Measurements from ENCODE around the gene PEAR1. TPM values are rescaled to one million over a fixed set of nuclear protein-coding genes. Genes with fewer than 3 reads are reported as not detected.

Gene PEAR1
- total RNA-seq, 1 experiment from 2014 or later = 0.39 TPM

DNA sequence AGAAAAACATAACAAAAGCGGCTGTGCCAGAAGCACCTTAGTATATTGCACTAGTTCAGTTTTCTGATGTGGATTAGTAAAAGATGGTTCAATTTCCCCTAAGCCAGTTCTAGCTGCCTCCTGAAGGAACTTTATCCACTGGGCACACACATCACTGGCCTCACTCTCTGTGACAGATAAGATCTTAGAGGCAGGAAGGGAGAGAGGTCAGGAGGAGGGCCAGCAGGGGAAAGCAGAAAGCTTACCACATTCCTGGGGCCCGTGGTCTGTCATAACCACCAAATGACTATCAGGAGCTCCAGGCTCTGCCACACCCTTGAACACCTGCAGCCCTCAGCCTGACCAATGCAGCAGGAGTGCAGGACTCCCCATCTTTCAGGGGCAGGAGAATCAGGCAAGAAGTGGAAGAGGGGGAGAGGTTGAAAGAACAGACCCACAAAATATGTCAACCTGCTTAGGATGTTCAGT is 64.8 kb downstream of the PEAR1 start:
- Histone ChIP-seq H2BK5ac (ENCODE audit: insufficient read length, low read length) (no peak overlapping the region), H2BK12ac (ENCODE audit: insufficient read length, low read depth, low read length) (no peak overlapping the region), H3K9ac (ENCODE audit: extremely low read depth, insufficient read length, low read length) (no peak overlapping the region), H3K18ac (ENCODE audit: insufficient read length, low read depth, low read length) (no peak overlapping the region), H3K4me2 (ENCODE audit: insufficient read depth, insufficient read length, low read length) (no peak overlapping the region), H3K79me2 (ENCODE audit: insufficient read depth, low read length) (no peaks in the 10 kb centered on the region), H2AK5ac (ENCODE audit: insufficient read length, low read length) (no peak overlapping the region), H2AFZ (ENCODE audit: low read length) (no peak overlapping the region), H4K91ac (ENCODE audit: insufficient read length, low read depth, low read length) (no peak overlapping the region), H2BK15ac (ENCODE audit: low read depth, low read length) (no peak overlapping the region), H3K9me3 (ENCODE audit: control insufficient read depth, low read depth, low read length) (no peaks in the 10 kb centered on the region), H3K4ac (ENCODE audit: low read depth, low read length) (no peak overlapping the region), H3K23ac (ENCODE audit: insufficient read length, low read depth, low read length) (no peak overlapping the region), H3K14ac (ENCODE audit: insufficient read depth, low read length) (no peak overlapping the region), H4K5ac (ENCODE audit: insufficient read length, low read depth, low read length) (no peak overlapping the region), H3K4me1 (ENCODE audit: insufficient read depth, low read length) (no peaks in the 10 kb centered on the region), H3T11ph (ENCODE audit: low read length) (no peak overlapping the region), H4K8ac (replicated peaks; ENCODE audit: insufficient read length, low read depth, low read length) (no peak overlapping the region), H3K27ac (ENCODE audit: insufficient read length, low read depth, low read length) (no peak overlapping the region), H2BK20ac (ENCODE audit: low read depth, low read length, poor library complexity, severe bottlenecking) (no peak overlapping the region), H3K27me3 (ENCODE audit: insufficient read depth, low read length) (no peaks in the 10 kb centered on the region), H3K79me1 (ENCODE audit: insufficient read depth, low read depth, low read length, poor library complexity, severe bottlenecking) (no peaks in the 10 kb centered on the region), H3K56ac (ENCODE audit: insufficient read length, low read depth, low read length) (no peak overlapping the region), H4K20me1 (ENCODE audit: control insufficient read depth, insufficient read depth, insufficient read length) (no peaks in the 10 kb centered on the region), H2BK120ac (ENCODE audit: low read depth, low read length, poor library complexity, severe bottlenecking) (no peak overlapping the region), H3K23me2 (ENCODE audit: insufficient read length, low read depth, low read length, poor library complexity, severe bottlenecking) (no peaks in the 10 kb centered on the region)
- H3K4me3 Mint-ChIP-seq = no peak overlapping the region
- no CpG with 5 or more reads among the region's 2 CpGs for WGBS (ENCODE audit: extremely low coverage, insufficient read length, low lambda C conversion rate)
- no peak overlapping the region for H3K27ac Mint-ChIP-seq
- no peaks in the 10 kb centered on the region for H3K9me3 Mint-ChIP-seq
- no peak for DNase-seq
- H3K27me3 Mint-ChIP-seq (ENCODE audit: low read depth) = no peaks in the 10 kb centered on the region
- H3K4me1 Mint-ChIP-seq = peaks cover 0 to 3% of the 10 kb centered on the region in 2 experiments; a peak in 1 of 4 replicates
- TF ChIP-seq, protein P1, sequence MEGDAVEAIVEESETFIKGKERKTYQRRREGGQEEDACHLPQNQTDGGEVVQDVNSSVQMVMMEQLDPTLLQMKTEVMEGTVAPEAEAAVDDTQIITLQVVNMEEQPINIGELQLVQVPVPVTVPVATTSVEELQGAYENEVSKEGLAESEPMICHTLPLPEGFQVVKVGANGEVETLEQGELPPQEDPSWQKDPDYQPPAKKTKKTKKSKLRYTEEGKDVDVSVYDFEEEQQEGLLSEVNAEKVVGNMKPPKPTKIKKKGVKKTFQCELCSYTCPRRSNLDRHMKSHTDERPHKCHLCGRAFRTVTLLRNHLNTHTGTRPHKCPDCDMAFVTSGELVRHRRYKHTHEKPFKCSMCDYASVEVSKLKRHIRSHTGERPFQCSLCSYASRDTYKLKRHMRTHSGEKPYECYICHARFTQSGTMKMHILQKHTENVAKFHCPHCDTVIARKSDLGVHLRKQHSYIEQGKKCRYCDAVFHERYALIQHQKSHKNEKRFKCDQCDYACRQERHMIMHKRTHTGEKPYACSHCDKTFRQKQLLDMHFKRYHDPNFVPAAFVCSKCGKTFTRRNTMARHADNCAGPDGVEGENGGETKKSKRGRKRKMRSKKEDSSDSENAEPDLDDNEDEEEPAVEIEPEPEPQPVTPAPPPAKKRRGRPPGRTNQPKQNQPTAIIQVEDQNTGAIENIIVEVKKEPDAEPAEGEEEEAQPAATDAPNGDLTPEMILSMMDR (conservative IDR thresholded peaks at IDR 0.05) = no peak
- peaks cover 26 to 85% (median 81%) of the 10 kb centered on the region in 3 experiments; a peak in 6 of 7 replicates for H3K36me3 Mint-ChIP-seq (ENCODE audit: insufficient read depth in 1 of 3, low read depth in 3 of 3)
